Stimulated activated CD8-positive, alpha-beta memory T cell treated with anti-CD3 and anti-CD28 coated beads, Interleukin-12 subunit alpha, Interleukin-12 subunit beta, amount 100 ng/mL, for 24 hours (primary cell): ENCODE results near the gene E2F1.
"Not testable (repeated sequence)": the region's sequence is repeated elsewhere in the genome, so short reads cannot be mapped to it uniquely, and the experiment has no call there.

ENCODE experiments used
- DNase-seq: peaks from one replicate; pipeline ENCODE4 v3.0.0-alpha.2; 2020; ENCODE audit errors: extremely low read depth

Gene E2F1

GRCh38 chr20:33640287-33640686, 45.9 kb downstream of the E2F1 start:
- DNase-seq, result no peak

- no peak for DNase-seq
These were observed 49.4 kb downstream of the E2F1 start for GRCh38 chr20:33636776-33637175.

- DNase-seq, result no peak
These were observed 50.8 kb downstream of the E2F1 start for GRCh38 chr20:33635341-33635740.

GRCh38 chr20:33631910-33632309, 54.3 kb downstream of the E2F1 start:
- not testable (repeated sequence) for DNase-seq

- DNase-seq, result no peak
These were observed 55.7 kb downstream of the E2F1 start for GRCh38 chr20:33630507-33630906.

GRCh38 chr20:33629979-33630378, 56.2 kb downstream of the E2F1 start:
- DNase-seq, result no peak

- no peak for DNase-seq
These were observed 56.7 kb downstream of the E2F1 start for GRCh38 chr20:33629533-33629932.

- DNase-seq, result no peak
These were observed 58.5 kb downstream of the E2F1 start for GRCh38 chr20:33627577-33628216.

GRCh38 chr20:33626190-33626589, 60.0 kb downstream of the E2F1 start:
- no peak for DNase-seq
